ENCODE results near the gene RAD21L1. TPM values are rescaled to one million over a fixed set of nuclear protein-coding genes. Genes with fewer than 3 reads are reported as not detected.

RAD21L1 gene
- total RNA-seq, 1 donor from 2014 or later: 1.1 TPM

GRCh38 chr20:1254254-1254653, 28.4 kb downstream of the RAD21L1 start:
- Mint-ChIP-seq H3K36me3 (ENCODE audit: low read depth, unreplicated experiment) (peaks cover 3% of the 10 kb centered on the region), H3K4me3 (ENCODE audit: unreplicated experiment) (no peak overlapping the region), H3K9me3 (ENCODE audit: unreplicated experiment) (peaks cover 3% of the 10 kb centered on the region)

DNA sequence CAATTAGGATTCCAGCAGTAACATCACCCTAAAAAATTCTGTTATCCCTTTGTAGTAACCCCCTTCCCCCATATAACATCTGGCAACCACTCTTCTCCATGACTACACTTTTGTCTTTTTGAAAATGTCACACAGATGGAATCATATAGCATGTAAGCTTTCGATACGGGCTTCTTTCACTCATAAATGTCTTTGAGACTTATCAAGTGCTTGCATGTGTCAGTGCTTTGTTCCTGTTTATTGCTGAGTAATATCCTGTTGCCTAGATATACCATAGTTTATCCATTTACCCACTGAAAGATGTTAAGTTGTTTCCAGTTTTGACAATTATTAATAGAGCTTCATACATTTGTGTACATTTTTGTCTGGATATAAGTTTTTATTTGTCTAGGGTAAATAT, 29.8 kb downstream of the RAD21L1 start:
- no peak overlapping the region for H3K4me3 Mint-ChIP-seq (ENCODE audit: unreplicated experiment)
- H3K27ac Mint-ChIP-seq (ENCODE audit: unreplicated experiment): no peak overlapping the region
- H3K9me3 Mint-ChIP-seq (ENCODE audit: unreplicated experiment): peaks cover 3% of the 10 kb centered on the region
- peaks cover 5% of the 10 kb centered on the region for H3K4me1 Mint-ChIP-seq (ENCODE audit: unreplicated experiment)
- peaks cover 3% of the 10 kb centered on the region for H3K36me3 Mint-ChIP-seq (ENCODE audit: low read depth, unreplicated experiment)
- DNase-seq (ENCODE audit: low spot score): no peak
- H3K27me3 Mint-ChIP-seq (ENCODE audit: unreplicated experiment): no peaks in the 10 kb centered on the region
- TF ChIP-seq, protein P1, sequence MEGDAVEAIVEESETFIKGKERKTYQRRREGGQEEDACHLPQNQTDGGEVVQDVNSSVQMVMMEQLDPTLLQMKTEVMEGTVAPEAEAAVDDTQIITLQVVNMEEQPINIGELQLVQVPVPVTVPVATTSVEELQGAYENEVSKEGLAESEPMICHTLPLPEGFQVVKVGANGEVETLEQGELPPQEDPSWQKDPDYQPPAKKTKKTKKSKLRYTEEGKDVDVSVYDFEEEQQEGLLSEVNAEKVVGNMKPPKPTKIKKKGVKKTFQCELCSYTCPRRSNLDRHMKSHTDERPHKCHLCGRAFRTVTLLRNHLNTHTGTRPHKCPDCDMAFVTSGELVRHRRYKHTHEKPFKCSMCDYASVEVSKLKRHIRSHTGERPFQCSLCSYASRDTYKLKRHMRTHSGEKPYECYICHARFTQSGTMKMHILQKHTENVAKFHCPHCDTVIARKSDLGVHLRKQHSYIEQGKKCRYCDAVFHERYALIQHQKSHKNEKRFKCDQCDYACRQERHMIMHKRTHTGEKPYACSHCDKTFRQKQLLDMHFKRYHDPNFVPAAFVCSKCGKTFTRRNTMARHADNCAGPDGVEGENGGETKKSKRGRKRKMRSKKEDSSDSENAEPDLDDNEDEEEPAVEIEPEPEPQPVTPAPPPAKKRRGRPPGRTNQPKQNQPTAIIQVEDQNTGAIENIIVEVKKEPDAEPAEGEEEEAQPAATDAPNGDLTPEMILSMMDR (IDR thresholded peaks at IDR 0.05; ENCODE audit: unreplicated experiment): no peak

More at GRCh38 chr20:1254254-1254653, 28.4 kb downstream of the RAD21L1 start:
- Mint-ChIP-seq H3K4me1 (ENCODE audit: unreplicated experiment) (peaks cover 5% of the 10 kb centered on the region), H3K27ac (ENCODE audit: unreplicated experiment) (no peak overlapping the region), H3K27me3 (ENCODE audit: unreplicated experiment) (no peaks in the 10 kb centered on the region)
- TF ChIP-seq, protein P1 (IDR thresholded peaks at IDR 0.05; ENCODE audit: unreplicated experiment): no peak
- no peak for DNase-seq (ENCODE audit: low spot score)

DNA sequence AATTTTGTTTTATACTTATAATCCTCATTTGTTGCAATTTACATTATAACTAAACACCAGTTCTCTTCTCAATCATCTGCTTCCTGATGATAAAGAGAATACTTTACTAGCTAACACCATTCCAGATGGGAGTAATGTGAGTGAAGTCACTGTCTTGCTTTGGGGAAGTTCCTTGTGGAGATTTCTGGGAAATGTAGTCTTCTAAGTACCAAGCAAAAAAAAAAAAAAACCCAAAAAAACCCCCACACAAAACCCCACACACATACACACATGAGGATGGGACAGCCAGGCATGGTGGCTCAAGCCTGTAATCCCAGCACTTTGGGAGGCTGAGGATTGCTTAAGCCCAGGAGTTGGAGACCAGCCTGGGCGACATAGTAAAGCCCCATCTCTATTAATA, 38.0 kb downstream of the RAD21L1 start:
- Mint-ChIP-seq H3K9me3 (ENCODE audit: unreplicated experiment) (no peaks in the 10 kb centered on the region), H3K4me3 (ENCODE audit: unreplicated experiment) (no peak overlapping the region), H3K36me3 (ENCODE audit: low read depth, unreplicated experiment) (peaks cover 2% of the 10 kb centered on the region), H3K27ac (ENCODE audit: unreplicated experiment) (no peak overlapping the region), H3K4me1 (ENCODE audit: unreplicated experiment) (peaks cover 27% of the 10 kb centered on the region), H3K27me3 (ENCODE audit: unreplicated experiment) (peaks cover 4% of the 10 kb centered on the region)
- no peak for DNase-seq (ENCODE audit: low spot score)
- TF ChIP-seq, protein P1 (IDR thresholded peaks at IDR 0.05; ENCODE audit: unreplicated experiment): no peak

DNA sequence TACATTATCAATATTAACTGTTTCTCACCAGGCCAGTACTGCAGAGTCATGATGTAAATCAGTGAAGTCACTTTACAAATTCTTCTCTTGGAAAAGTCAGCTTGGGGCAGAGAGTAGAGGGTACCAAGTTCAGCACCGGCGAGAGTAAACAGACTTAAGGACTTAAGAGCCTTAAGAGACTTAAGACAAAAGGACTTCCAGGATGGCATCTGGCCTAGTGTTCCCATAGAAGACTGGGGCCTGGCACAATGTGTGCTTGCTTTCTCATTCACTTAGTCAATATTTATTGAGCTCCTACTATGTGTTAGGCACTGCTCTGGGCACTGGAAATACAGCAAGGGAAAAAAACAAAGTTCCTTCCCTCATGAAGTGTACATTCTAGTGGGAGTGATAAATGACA, 38.9 kb downstream of the RAD21L1 start:
- DNase-seq (ENCODE audit: low spot score): no peak
- Mint-ChIP-seq H3K9me3 (ENCODE audit: unreplicated experiment) (no peaks in the 10 kb centered on the region), H3K36me3 (ENCODE audit: low read depth, unreplicated experiment) (peaks cover 3% of the 10 kb centered on the region), H3K27me3 (ENCODE audit: unreplicated experiment) (peaks cover 4% of the 10 kb centered on the region), H3K27ac (ENCODE audit: unreplicated experiment) (no peak overlapping the region), H3K4me3 (ENCODE audit: unreplicated experiment) (no peak overlapping the region), H3K4me1 (ENCODE audit: unreplicated experiment) (peaks cover 27% of the 10 kb centered on the region)
- TF ChIP-seq, protein P1 (IDR thresholded peaks at IDR 0.05; ENCODE audit: unreplicated experiment): no peak

DNA sequence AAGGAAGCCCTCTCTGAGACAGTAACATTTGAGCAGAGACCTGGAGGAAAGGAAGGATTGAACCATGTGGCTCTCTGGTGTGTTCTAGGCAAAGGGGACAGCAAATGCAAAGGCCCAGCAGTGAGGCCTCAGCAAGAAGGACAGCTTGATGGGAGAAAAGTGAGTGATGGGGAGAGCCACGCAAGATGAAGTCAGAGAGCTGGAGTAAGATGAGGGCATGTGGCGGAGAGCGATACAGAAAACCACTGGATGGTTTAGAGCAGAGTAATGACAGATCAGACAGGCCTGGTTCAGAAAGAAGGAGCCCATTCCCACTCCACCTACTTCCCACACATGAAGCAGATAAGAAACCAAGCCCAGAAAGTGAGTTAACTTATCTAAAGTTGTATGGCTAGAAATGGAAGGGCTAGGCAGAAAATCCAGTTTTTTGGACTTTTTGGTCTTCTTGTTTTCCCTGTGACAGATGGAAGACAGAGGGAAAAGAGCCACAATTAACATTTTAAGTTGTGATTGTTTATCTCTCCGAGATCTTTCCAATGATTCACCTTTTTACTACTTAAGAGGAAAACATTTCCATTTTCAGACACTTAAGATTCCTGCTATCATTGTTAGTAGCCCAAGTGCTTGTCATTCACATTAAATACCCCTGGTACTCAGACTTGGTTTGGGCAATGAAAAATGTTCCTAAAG, 39.5 kb downstream of the RAD21L1 start:
- H3K4me3 Mint-ChIP-seq (ENCODE audit: unreplicated experiment): peak overlapping the region; percentile 86
- DNase-seq (ENCODE audit: low spot score): no peak
- H3K4me1 Mint-ChIP-seq (ENCODE audit: unreplicated experiment): peaks cover 27% of the 10 kb centered on the region
- TF ChIP-seq, protein P1 (IDR thresholded peaks at IDR 0.05; ENCODE audit: unreplicated experiment): no peak
- H3K27ac Mint-ChIP-seq (ENCODE audit: unreplicated experiment): no peak overlapping the region
- H3K36me3 Mint-ChIP-seq (ENCODE audit: low read depth, unreplicated experiment): peaks cover 3% of the 10 kb centered on the region
- peaks cover 4% of the 10 kb centered on the region for H3K27me3 Mint-ChIP-seq (ENCODE audit: unreplicated experiment)
- no peaks in the 10 kb centered on the region for H3K9me3 Mint-ChIP-seq (ENCODE audit: unreplicated experiment)

Data from endothelial cell (in vitro differentiated cells).